Suprapubic skin (tissue), 4 donors: Measurements from ENCODE around the gene SAMD10. TPM values are rescaled to one million over a fixed set of nuclear protein-coding genes. Genes with fewer than 3 reads are reported as not detected.
"Not testable (repeated sequence)": the region's sequence is repeated elsewhere in the genome, so short reads cannot be mapped to it uniquely, and the experiment has no call there.

Experiments
- DNase-seq, 2 donors: peaks; one replicate each; pipeline ENCODE4 v3.0.0-alpha.2; 2019; ENCODE audit warnings: low spot score in 2 of 2
- H3K27ac ChIP-seq: fragments of 200-600 bp; sonication (generic); one replicate; pipeline ENCODE4 v1.5.1; 2019
- H3K27me3 ChIP-seq: fragments of 200-600 bp; sonication (generic); one replicate; pipeline ENCODE4 v1.5.1; 2019
- H3K36me3 ChIP-seq: fragments of 200-600 bp; sonication (generic); one replicate; pipeline ENCODE4 v1.5.1; 2019
- H3K4me1 ChIP-seq: fragments of 200-600 bp; sonication (generic); one replicate; pipeline ENCODE4 v1.5.1; 2019
- H3K4me3 ChIP-seq: fragments of 200-600 bp; sonication (generic); one replicate; pipeline ENCODE4 v1.5.1; 2019; ENCODE audit warnings: mild to moderate bottlenecking
- H3K9me3 ChIP-seq: fragments of 200-600 bp; sonication (generic); one replicate; pipeline ENCODE4 v1.5.1; 2019
- EP300 ChIP-seq: sonication (generic); formaldehyde crosslinking; IDR thresholded peaks from one replicate; pipeline ENCODE4 v1.6.1; 2017; ENCODE audit warnings: antibody characterized with exemption
- POLR2A ChIP-seq, 2 donors: fragments of 450-650 bp; IDR thresholded peaks; one replicate each; pipeline ENCODE4 v1.6.1; 2017; ENCODE audit warnings: antibody characterized with exemption in 2 of 2, mild to moderate bottlenecking in 2 of 2, moderate library complexity in 2 of 2
- POLR2AphosphoS5 ChIP-seq, 3 donors: sonication (generic); formaldehyde crosslinking; IDR thresholded peaks; one replicate each; pipeline ENCODE4 v1.6.1; 2017; ENCODE audit warnings: antibody characterized with exemption in 3 of 3
- WGBS: methylation state at CpG from one replicate; pipeline ENCODE4 v1.1.5; 2018; 5-methylcytosine and 5-hydroxymethylcytosine counted together
- total RNA-seq, 4 donors: library from RNA; depleted of rRNA; stranded (reverse); fragments of >200 nt; gene quantifications; one replicate each; pipeline ENCODE4 v1.1.0, GENCODE V29; 2016
- TF ChIP-seq, protein P1 (sequence below), 2 donors: fragments of 200-600 bp in 1 of 2; fragments of 450-650 bp in 1 of 2; sonication (generic) in 1 of 2; IDR thresholded peaks; one replicate each; pipeline ENCODE4 v1.5.1; 2016 to 2019; ENCODE audit warnings: antibody characterized with exemption in 2 of 2, mild to moderate bottlenecking in 1 of 2, moderate library complexity in 1 of 2

Gene SAMD10
- total RNA-seq, 4 donors from 2014 or later, result 7.2 to 15.8 (median 9.6) TPM

DNA sequence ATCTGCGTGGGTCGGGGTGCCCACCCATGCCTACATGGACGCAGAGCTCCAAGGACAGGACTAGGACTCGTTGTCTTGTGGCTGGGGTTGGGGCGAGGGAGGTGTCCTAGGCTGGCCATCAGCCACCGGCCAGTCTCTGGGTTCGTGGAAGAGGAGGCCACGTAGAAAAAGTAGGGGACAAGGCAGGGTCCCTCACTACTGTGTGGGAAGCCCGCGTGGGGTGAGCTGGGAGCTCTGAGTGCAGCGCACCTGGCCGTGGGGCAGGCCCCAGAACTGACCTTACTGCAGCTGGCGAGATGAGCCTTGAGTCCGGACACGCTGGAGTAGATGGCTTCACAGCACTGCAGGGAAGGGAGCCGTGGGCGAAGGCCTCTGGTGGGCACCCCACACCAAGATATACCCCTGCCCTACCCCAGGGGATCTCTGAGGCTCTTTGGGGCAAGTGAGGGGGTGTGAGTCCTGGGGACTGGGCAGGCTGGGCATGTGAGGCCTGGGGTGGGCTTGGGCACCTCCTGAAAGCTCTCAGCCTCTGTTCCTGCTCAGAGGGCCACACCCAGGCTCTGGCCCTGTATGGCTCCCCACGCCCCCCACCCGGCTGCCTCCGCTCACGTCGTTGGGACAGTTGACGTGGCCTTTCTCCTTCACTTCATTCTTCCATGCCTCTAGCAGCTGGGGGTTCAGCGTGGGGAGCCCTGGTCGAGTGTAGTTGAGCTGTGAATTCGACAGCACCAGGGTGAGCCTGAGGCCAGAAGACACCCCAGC, 17.6 kb downstream of the SAMD10 start:
- Histone ChIP-seq H3K36me3 (peaks cover 67% of the 10 kb centered on the region), H3K4me3 (no peak overlapping the region), H3K27ac (no peak overlapping the region), H3K27me3 (no peaks in the 10 kb centered on the region), H3K9me3 (no peaks in the 10 kb centered on the region), H3K4me1 (peaks cover 17% of the 10 kb centered on the region)
- 90% methylated on average over 2 of the region's 26 CpGs for WGBS
- DNase-seq, result no peak
- no peak for TF ChIP-seq EP300
- TF ChIP-seq, protein P1, sequence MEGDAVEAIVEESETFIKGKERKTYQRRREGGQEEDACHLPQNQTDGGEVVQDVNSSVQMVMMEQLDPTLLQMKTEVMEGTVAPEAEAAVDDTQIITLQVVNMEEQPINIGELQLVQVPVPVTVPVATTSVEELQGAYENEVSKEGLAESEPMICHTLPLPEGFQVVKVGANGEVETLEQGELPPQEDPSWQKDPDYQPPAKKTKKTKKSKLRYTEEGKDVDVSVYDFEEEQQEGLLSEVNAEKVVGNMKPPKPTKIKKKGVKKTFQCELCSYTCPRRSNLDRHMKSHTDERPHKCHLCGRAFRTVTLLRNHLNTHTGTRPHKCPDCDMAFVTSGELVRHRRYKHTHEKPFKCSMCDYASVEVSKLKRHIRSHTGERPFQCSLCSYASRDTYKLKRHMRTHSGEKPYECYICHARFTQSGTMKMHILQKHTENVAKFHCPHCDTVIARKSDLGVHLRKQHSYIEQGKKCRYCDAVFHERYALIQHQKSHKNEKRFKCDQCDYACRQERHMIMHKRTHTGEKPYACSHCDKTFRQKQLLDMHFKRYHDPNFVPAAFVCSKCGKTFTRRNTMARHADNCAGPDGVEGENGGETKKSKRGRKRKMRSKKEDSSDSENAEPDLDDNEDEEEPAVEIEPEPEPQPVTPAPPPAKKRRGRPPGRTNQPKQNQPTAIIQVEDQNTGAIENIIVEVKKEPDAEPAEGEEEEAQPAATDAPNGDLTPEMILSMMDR (IDR thresholded peaks at IDR 0.05), result no peak
- TF ChIP-seq POLR2A (IDR thresholded peaks at IDR 0.05), result no peak
- TF ChIP-seq POLR2AphosphoS5 (IDR thresholded peaks at IDR 0.05), result no peak

DNA sequence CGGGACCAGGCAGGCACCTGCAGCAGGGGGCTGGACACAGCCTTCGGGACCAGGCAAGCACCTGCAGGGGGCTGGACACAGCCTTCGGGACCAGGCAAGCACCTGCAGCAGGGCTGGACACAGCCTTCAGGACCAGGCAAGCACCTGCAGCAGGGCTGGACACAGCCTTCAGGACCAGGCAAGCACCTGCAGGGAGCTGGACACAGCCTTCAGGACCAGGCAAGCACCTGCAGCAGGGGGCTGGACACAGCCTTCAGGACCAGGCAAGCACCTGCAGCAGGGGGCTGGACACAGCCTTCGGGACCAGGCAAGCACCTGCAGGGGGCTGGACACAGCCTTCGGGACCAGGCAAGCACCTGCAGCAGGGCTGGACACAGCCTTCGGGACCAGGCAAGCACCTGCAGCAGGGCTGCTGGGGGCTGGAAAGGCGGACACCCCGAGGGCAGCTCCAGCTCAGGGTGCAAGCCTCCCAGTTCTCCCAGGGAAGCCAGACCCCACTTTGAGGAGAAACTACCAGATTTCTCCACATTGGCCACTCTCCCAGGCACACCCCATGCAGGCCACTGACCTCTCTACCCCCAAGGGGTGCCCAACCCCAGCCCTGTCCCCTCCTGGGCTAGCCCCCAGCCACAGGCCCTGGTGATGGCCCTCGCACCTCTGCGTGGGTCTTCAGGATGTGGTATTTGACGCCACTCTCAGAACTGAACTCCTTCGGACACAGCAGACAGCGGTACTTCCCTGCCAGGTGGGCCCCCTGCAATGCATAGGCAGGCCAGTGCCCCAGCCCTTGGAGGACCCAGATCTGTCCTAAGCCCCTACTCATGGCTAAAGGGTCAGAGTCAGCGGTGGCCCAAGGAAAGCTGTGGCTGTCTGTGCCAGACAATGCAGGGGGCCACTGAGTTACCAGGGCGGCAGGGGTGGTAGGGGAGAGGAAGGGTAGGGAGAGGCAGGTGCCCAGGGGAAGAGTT, 18.5 kb downstream of the SAMD10 start:
- WGBS, result 91% methylated on average over 12 of the region's 15 CpGs
- not testable (repeated sequence) for H3K4me3 ChIP-seq, H3K27ac ChIP-seq, H3K27me3 ChIP-seq, H3K9me3 ChIP-seq, DNase-seq
- Histone ChIP-seq H3K4me1 (peaks cover 18% of the 10 kb centered on the region), H3K36me3 (peaks cover 58% of the 10 kb centered on the region)

DNA sequence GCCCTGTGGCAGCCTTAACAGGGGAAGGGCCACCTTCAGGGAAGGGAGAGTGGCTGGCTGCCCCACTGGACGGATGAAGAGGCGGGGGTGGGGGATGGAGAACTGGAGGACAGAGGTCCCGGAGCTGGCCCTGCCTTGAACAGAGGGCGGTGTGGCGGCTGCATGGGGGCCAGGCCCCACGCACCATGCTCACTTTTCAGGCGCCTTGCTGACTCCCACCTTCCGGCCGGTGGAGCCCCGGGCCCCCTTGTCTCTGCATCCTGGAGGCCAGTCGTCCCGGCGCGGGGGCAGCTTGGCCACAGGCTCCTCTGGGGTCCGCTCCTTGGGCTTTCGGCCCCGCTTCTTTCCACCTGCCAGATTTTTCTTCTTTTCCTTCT, 19.8 kb downstream of the SAMD10 start:
- Histone ChIP-seq H3K4me1 (peaks cover 29% of the 10 kb centered on the region), H3K36me3 (peaks cover 58% of the 10 kb centered on the region), H3K4me3 (no peak overlapping the region), H3K27ac (no peak overlapping the region), H3K9me3 (no peaks in the 10 kb centered on the region), H3K27me3 (no peaks in the 10 kb centered on the region)
- WGBS, result 94% methylated on average over 17 of the region's 17 CpGs
- no peak for DNase-seq
- no peak for TF ChIP-seq POLR2A (IDR thresholded peaks at IDR 0.05)
- TF ChIP-seq, protein P1 (IDR thresholded peaks at IDR 0.05), result no peak
- TF ChIP-seq EP300, result no peak
- no peak for TF ChIP-seq POLR2AphosphoS5 (IDR thresholded peaks at IDR 0.05)

DNA sequence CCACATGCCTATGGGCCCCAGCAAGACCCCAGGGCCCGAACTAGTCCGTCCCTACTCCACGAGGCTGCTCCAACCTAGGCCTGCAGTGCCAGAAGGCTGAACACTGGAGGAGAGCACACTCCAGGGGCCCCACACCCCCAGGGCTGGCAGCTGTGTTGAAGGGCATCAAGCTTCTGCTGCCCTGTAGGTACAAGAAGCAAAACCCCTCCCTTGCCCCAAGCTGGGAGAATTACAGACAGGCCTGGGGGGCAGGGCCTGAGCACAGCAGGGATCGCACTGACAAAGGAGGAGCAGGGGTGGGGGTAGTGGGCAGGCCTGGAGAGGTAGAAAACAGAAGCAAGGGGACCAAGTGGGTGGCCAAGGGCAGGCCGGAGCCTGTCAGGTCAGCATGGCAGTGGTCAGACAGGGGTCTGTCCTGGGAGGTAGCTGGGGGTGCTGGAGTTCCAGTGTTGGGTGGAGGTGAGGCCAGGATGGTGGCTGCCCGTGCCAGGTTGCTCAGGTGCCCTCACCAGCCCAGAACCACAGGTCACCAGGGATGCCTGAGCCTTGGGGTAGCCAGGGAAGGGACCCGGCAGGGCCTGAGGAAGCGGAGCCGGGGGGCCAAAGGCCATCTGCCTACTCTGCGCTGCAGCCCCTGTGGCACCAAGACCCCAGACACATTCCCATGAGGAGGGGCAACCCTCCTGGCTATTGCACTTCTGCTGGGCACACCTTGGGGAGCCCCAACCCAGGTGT, 20.3 kb downstream of the SAMD10 start:
- Histone ChIP-seq H3K9me3 (no peaks in the 10 kb centered on the region), H3K36me3 (peaks cover 53% of the 10 kb centered on the region), H3K27ac (no peak overlapping the region), H3K4me1 (peaks cover 35% of the 10 kb centered on the region), H3K27me3 (no peaks in the 10 kb centered on the region), H3K4me3 (no peak overlapping the region)
- no peak for TF ChIP-seq POLR2AphosphoS5 (IDR thresholded peaks at IDR 0.05)
- TF ChIP-seq POLR2A (IDR thresholded peaks at IDR 0.05), result no peak
- no peak for TF ChIP-seq EP300
- TF ChIP-seq, protein P1 (IDR thresholded peaks at IDR 0.05), result no peak
- WGBS, result 90% methylated on average over 10 of the region's 10 CpGs
- no peak for DNase-seq

DNA sequence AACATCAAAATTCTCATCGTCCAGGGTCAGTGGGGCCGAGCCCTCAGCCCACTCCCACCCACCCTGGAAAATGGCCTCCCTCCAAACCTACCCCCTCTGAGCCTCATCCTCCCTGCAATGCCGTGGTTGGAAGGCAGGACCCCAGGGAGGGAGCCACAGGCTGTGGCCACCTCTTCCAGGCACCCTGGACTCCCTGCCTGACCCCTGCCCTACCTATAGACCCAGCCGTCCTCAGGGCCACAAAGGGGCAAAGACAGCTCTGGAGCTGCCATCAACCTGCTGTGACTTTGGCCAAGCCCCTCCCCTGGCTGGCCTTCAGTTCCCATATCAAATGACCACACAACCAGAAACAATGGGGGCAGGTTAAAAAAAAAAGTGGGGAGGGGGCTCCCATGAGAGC, 21.0 kb downstream of the SAMD10 start:
- no peaks in the 10 kb centered on the region for H3K9me3 ChIP-seq

More for the DNA sequence above, 21.0 kb downstream of the SAMD10 start:
- 70% methylated on average over 4 of the region's 4 CpGs for WGBS
- H3K27ac ChIP-seq, result no peak overlapping the region
- peaks cover 41% of the 10 kb centered on the region for H3K4me1 ChIP-seq
- H3K4me3 ChIP-seq, result no peak overlapping the region
- peaks cover 46% of the 10 kb centered on the region for H3K36me3 ChIP-seq
- TF ChIP-seq POLR2AphosphoS5 (IDR thresholded peaks at IDR 0.05), result no peak
- no peak for TF ChIP-seq POLR2A (IDR thresholded peaks at IDR 0.05)
- no peak for TF ChIP-seq EP300
- TF ChIP-seq, protein P1 (IDR thresholded peaks at IDR 0.05), result no peak
- no peak for DNase-seq
- no peaks in the 10 kb centered on the region for H3K27me3 ChIP-seq
